Measurements from ENCODE around the gene OR2AG2. TPM values are rescaled to one million over a fixed set of nuclear protein-coding genes. Genes with fewer than 3 reads are reported as not detected.

OR2AG2 gene
- total RNA-seq, 2 experiments from 2014 or later: 0.82 to 1.7 TPM

GRCh38 chr11:6738590-6738989 is 33.2 kb downstream of the OR2AG2 start:
- intact Hi-C loops (cut with micrococcal nuclease; ENCODE audit: unreplicated experiment): loop anchor here (1.0 kb wide), 1 partner anchor 19 kb away; no protein-coding TSS in a partner anchor
- no peaks in the 10 kb centered on the region for H3K9me2 ChIP-seq (ENCODE audit: insufficient read depth, low read length)
- peaks cover 13% of the 10 kb centered on the region for H3K4me1 ChIP-seq (ENCODE audit: insufficient read depth, low read length, poor library complexity, severe bottlenecking)
- DNase-seq (ENCODE audit: low spot score): no peak
- no peak for TF ChIP-seq EZH2phosphoT487 (IDR thresholded peaks at IDR 0.05; ENCODE audit: borderline replicate concordance, low read depth, low read length)
- no peak for TF ChIP-seq CTCF (conservative IDR thresholded peaks at IDR 0.05; ENCODE audit: low read length)
- no TSS peak for BruUV-seq (replicated peaks)
- no peak overlapping the region for H2AFZ ChIP-seq (ENCODE audit: low read length)
- no peak overlapping the region for H3K4me3 ChIP-seq (ENCODE audit: low read depth, low read length, poor library complexity, severe bottlenecking)
- no peaks in the 10 kb centered on the region for H3K9me3 ChIP-seq (ENCODE audit: low read length)
- no peaks in the 10 kb centered on the region for H3K36me3 ChIP-seq (ENCODE audit: insufficient read depth, low read length)
- POLR2A ChIA-PET: interaction anchor here (0.5 to 1.4 kb wide), 2 partner anchors 189 to 229 kb away, joined by 3 to 6 read pairs; no protein-coding TSS in a partner anchor
- CTCF ChIA-PET (ENCODE audit: unreplicated experiment): interaction anchor here (0.7 to 2.1 kb wide), 3 partner anchors 8 to 20 kb away, joined by 3 to 11 read pairs (median 3); no protein-coding TSS in a partner anchor
- H3K79me2 ChIP-seq (ENCODE audit: insufficient read depth, low read depth, low read length): no peaks in the 10 kb centered on the region
- no peak overlapping the region for H3K27ac ChIP-seq (ENCODE audit: low read depth, low read length, poor library complexity, severe bottlenecking)
- no peaks in the 10 kb centered on the region for H4K20me1 ChIP-seq (ENCODE audit: insufficient read depth, low read length)
- no peak overlapping the region for H3K4me2 ChIP-seq (ENCODE audit: low read length)

- Histone ChIP-seq H4K20me1 (ENCODE audit: insufficient read depth, low read length) (no peaks in the 10 kb centered on the region), H3K36me3 (ENCODE audit: insufficient read depth, low read length) (no peaks in the 10 kb centered on the region), H3K79me2 (ENCODE audit: insufficient read depth, low read depth, low read length) (no peaks in the 10 kb centered on the region), H3K9me2 (ENCODE audit: insufficient read depth, low read length) (no peaks in the 10 kb centered on the region), H2AFZ (ENCODE audit: low read length) (no peak overlapping the region), H3K9me3 (ENCODE audit: low read length) (no peaks in the 10 kb centered on the region), H3K27ac (ENCODE audit: low read depth, low read length, poor library complexity, severe bottlenecking) (no peak overlapping the region), H3K4me1 (ENCODE audit: insufficient read depth, low read length, poor library complexity, severe bottlenecking) (peaks cover 13% of the 10 kb centered on the region), H3K4me2 (ENCODE audit: low read length) (no peak overlapping the region), H3K4me3 (ENCODE audit: low read depth, low read length, poor library complexity, severe bottlenecking) (no peak overlapping the region)
- intact Hi-C loops (cut with micrococcal nuclease; ENCODE audit: unreplicated experiment): loop anchor here (1.0 kb wide), 1 partner anchor 19 kb away; no protein-coding TSS in a partner anchor
- CTCF ChIA-PET (ENCODE audit: unreplicated experiment): interaction anchor here (0.6 to 2.1 kb wide), 4 partner anchors 9 to 204 kb away, joined by 3 to 11 read pairs (median 4); no protein-coding TSS in a partner anchor
- POLR2A ChIA-PET: interaction anchor here (0.5 to 1.4 kb wide), 4 partner anchors 189 to 229 kb away, joined by 3 to 6 read pairs (median 3); no protein-coding TSS in a partner anchor
- BruUV-seq (replicated peaks): no TSS peak
- TF ChIP-seq EZH2phosphoT487 (IDR thresholded peaks at IDR 0.05; ENCODE audit: borderline replicate concordance, low read depth, low read length): no peak
- TF ChIP-seq CTCF (conservative IDR thresholded peaks at IDR 0.05; ENCODE audit: low read length): peak; percentile 91
- DNase-seq (ENCODE audit: low spot score): peak; percentile 80
Measured at GRCh38 chr11:6737872-6738466, 33.8 kb downstream of the OR2AG2 start.

Data from OCI-LY7 (cell line).